Naive B cell (primary cell): ENCODE measurements around the gene LPCAT1. TPM values are rescaled to one million over a fixed set of nuclear protein-coding genes. Genes with fewer than 3 reads are reported as not detected.
"Not testable (repeated sequence)": the region's sequence is repeated elsewhere in the genome, so short reads cannot be mapped to it uniquely, and the experiment has no call there.

Experiments used
- ATAC-seq, 2 donors: fragments of 150-1000 bp; cut with Tn5 transposase; 2 replicates each; pipeline ENCODE4 v1.10.0; 2021; ENCODE audit warnings: low read depth in 2 of 2, mild to moderate bottlenecking in 2 of 2, moderate library complexity in 2 of 2
- DNase-seq: peaks from one replicate; pipeline ENCODE4 v3.0.0; 2022
- H3K27ac Mint-ChIP-seq, 6 donors: one replicate each; pipeline ENCODE4 v1.8.0; 2020 to 2022; ENCODE audit warnings: mild to moderate bottlenecking in 6 of 6, mixed read lengths in 6 of 6, moderate library complexity in 5 of 6, inconsistent platforms in 2 of 6
- H3K27me3 Mint-ChIP-seq, 3 donors: one replicate each; pipeline ENCODE4 v1.8.0; 2021 to 2022; ENCODE audit warnings: mixed read lengths in 3 of 3, mild to moderate bottlenecking in 1 of 3
- H3K36me3 Mint-ChIP-seq, 2 donors: one replicate each; pipeline ENCODE4 v1.8.0; 2020 to 2022; ENCODE audit warnings: mixed read lengths in 2 of 2, inconsistent platforms in 1 of 2, mild to moderate bottlenecking in 1 of 2
- H3K4me1 Mint-ChIP-seq, 3 donors: one replicate each; pipeline ENCODE4 v1.8.0; 2020 to 2022; ENCODE audit warnings: mixed read lengths in 3 of 3, inconsistent platforms in 1 of 3, mild to moderate bottlenecking in 1 of 3, moderate library complexity in 1 of 3
- H3K4me3 Mint-ChIP-seq, 8 donors: one replicate each; pipeline ENCODE4 v1.8.0; 2020 to 2022; ENCODE audit warnings: mild to moderate bottlenecking in 8 of 8, mixed read lengths in 8 of 8, moderate library complexity in 8 of 8, inconsistent platforms in 2 of 8
- H3K9me3 Mint-ChIP-seq, 7 donors: one replicate each; pipeline ENCODE4 v1.8.0; 2020 to 2022; ENCODE audit warnings: mixed read lengths in 7 of 7, mild to moderate bottlenecking in 5 of 7, inconsistent platforms in 2 of 7, moderate library complexity in 1 of 7
- polyA plus RNA-seq, 6 donors: library from polyadenylated mRNA; unstranded; fragments of 300-500 nt; fragmentation: Illumina TruSeq; gene quantifications; one replicate each; pipeline ENCODE4 v1.2.3, GENCODE V29; 2021; ENCODE audit warnings: low read depth in 6 of 6

Gene LPCAT1
- polyA plus RNA-seq, 6 donors from 2014 or later: 19.5 to 63.3 (median 52.7) TPM

DNA sequence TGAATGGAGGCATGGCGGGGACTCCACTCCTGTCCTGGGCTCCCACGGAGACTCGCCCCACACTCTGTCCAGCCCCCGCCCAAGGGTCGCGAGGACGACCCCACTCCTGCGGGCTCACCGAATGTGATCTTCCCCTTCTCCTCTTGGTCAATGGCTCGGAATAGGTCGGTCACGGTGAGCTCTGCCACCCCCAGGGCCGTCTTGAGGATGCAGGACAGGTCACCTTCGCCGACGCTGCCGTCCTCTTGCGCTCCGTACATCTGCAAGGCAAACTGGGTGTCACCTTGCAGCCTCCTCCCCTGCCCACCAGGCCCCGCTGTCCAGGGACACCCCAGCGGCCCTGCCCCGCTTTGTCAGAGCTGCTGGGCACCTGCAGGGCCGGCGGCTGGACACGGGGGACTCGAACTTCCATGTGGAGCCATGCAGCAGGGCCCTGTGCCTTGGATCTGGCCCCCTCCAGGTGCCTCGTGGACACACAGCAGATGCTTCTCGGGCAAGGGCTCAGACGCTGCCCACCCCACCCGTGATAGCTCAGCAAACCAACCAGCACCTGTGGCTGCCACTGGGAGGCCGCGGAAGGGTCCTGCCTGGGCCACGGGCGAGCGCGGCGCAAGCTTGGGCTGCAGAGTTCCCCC is 57.0 kb downstream of the LPCAT1 start:
- Mint-ChIP-seq H3K4me3 (no peak overlapping the region), H3K4me1 (peaks cover 5 to 9% (median 5%) of the 10 kb centered on the region in 3 donors), H3K27ac (peak overlapping the region in 1 of 6 donors; percentile 72), H3K36me3 (peaks cover 0 to 22% of the 10 kb centered on the region in 2 donors), H3K9me3 (peaks cover 0 to 5% (median 0%) of the 10 kb centered on the region in 7 donors), H3K27me3 (no peaks in the 10 kb centered on the region)
- no peak for DNase-seq
- ATAC-seq: no peak

DNA sequence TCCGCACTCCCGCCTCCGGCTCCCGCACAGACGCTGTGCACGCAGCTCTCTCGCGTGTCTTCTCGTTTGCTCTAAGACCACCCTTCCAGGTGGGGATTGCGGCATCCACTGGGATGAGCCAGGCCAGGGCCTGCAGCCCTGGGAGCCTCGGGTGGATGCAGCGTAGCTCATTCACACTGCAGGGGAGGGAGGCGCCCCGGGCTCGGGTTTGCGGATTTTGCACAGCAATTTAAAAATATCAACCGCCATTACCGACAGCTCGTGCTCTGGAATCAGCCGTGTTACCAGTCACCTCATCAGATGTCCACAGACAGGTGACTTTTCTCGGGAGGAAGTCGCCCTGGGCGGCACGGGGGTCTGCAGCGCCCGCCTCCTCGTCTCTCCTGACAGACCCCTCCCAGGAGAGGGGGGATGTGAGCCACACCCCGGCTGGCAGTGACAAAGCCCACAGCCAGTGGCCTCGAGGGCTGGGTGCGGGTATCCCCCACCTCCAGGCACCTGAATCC is 57.7 kb downstream of the LPCAT1 start:
- Mint-ChIP-seq H3K36me3 (peaks cover under 1 to 18% of the 10 kb centered on the region in 2 donors), H3K9me3 (peaks cover 0 to 5% (median 0%) of the 10 kb centered on the region in 7 donors), H3K27ac (peak overlapping the region in 2 of 6 donors; percentile 7 to 53), H3K4me1 (peaks cover 3 to 5% (median 5%) of the 10 kb centered on the region in 3 donors), H3K27me3 (no peaks in the 10 kb centered on the region), H3K4me3 (no peak overlapping the region)
- no peak for DNase-seq
- no peak for ATAC-seq

DNA sequence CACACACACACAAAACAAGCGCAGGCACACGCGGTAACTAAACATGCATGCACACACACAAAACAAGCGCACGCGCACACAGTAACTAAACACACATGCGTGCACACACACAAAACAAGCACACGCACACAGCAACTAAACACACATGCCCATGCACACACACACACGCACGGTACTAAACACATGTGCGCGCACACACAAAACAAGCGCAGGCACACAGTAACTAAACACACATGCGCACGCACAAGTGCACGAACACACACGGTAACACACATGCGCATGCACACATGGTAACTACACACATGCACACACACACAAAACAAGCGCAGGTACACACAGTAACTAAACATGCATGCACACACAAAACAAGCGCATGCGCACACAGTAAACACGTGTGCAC is 58.6 kb downstream of the LPCAT1 start:
- H3K4me1 Mint-ChIP-seq: peaks cover 3 to 5% (median 5%) of the 10 kb centered on the region in 3 donors
- no peaks in the 10 kb centered on the region for H3K27me3 Mint-ChIP-seq
- peaks cover 0 to 5% (median 0%) of the 10 kb centered on the region in 7 donors for H3K9me3 Mint-ChIP-seq
- H3K4me3 Mint-ChIP-seq: peak overlapping the region in 1 of 8 donors; percentile 64
- DNase-seq (no peak), ATAC-seq (no peak)
- peaks cover 6 to 26% of the 10 kb centered on the region in 2 donors for H3K36me3 Mint-ChIP-seq
- peak overlapping the region in 1 of 6 donors; percentile 82 for H3K27ac Mint-ChIP-seq

DNA sequence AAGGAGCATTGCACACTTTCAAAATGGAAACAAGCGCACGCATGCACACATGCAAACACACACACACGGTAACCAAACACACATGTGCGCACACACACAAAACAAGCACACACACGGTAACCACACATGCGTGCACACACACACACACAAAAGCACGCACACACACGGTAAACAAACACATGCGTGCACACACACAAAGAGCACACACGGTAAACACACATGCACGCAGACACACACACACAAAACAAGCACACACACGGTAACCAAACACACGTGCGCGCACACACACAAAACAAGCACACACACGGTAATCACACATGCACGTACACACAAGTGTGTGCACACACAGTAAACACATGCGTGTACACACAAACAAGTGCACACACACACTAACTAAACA is 59.2 kb downstream of the LPCAT1 start:
- H3K27me3 Mint-ChIP-seq: no peaks in the 10 kb centered on the region
- DNase-seq: no peak
- H3K36me3 Mint-ChIP-seq: peaks cover 6 to 26% of the 10 kb centered on the region in 2 donors
- H3K4me3 Mint-ChIP-seq: peak overlapping the region in 1 of 8 donors; percentile 42
- H3K9me3 Mint-ChIP-seq: peaks cover 0 to 5% (median 0%) of the 10 kb centered on the region in 7 donors
- H3K4me1 Mint-ChIP-seq: peaks cover 3 to 5% (median 5%) of the 10 kb centered on the region in 3 donors
- ATAC-seq: no peak
- H3K27ac Mint-ChIP-seq: no peak overlapping the region

DNA sequence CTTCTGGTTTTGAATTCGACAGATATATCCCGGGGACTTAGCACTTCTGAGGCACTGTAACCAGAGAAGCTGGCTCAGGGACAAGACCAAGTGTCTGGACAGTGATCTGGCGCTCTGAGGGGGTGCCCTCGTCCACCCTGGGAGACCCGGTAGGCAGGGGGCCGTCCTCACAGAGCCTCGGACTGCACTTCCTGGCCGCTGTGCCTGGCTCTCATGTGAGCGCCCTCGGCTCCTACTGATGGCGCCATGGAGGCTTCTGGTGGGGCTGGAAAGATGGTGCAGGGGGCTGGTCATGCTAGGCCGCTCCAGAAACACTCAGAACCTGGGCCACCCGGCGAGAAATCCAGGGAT is 59.7 kb downstream of the LPCAT1 start:
- ATAC-seq: no peak
- no peaks in the 10 kb centered on the region for H3K27me3 Mint-ChIP-seq
- H3K9me3 Mint-ChIP-seq: peaks cover 0 to 5% (median 0%) of the 10 kb centered on the region in 7 donors
- H3K4me1 Mint-ChIP-seq: peaks cover 3 to 5% (median 5%) of the 10 kb centered on the region in 3 donors
- H3K4me3 Mint-ChIP-seq: peak overlapping the region in 1 of 8 donors; percentile 42
- no peak for DNase-seq
- no peak overlapping the region for H3K27ac Mint-ChIP-seq
- H3K36me3 Mint-ChIP-seq: peaks cover 6 to 26% of the 10 kb centered on the region in 2 donors

DNA sequence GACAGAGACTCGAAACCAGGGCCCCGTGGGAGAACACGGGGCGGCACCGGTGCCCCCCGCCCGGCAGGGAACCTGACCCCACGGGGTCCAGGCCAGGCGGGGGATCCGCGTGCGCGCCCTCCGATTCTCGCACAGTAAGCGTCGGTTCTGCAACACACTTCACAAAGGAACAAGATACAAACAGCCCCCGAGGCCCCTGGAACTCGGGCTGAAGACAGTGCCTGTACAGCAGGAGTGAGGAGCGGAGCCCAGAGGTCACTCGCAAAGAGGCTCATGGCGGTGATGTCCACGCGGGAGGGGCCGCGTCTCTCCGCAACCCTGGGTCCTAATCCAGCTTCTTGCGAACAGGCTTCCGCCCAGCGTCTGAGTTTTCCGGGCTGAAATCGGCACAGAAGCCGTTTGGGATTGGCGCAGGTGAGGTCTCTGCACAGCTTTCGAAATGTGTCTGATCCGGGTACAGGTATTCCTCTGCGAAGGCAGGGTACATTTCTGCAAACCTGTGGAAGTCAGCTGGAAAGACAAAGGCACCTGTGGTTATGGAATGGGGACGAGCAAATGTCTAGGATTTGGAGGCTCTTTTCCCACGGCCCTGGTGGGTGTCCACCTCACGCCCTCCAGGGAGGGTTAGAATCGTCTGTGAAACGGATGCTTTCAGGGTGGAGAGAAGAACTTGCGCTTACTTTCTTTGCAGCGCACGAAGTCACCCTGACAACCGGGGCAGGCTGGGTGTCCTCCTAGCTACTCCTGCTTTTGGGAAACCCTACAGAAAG is 60.2 kb downstream of the LPCAT1 start:
- peaks cover 6 to 26% of the 10 kb centered on the region in 2 donors for H3K36me3 Mint-ChIP-seq
- peaks cover 3 to 5% (median 4%) of the 10 kb centered on the region in 3 donors for H3K4me1 Mint-ChIP-seq
- ATAC-seq (no peak), DNase-seq (no peak)
- H3K27me3 Mint-ChIP-seq: no peaks in the 10 kb centered on the region
- H3K9me3 Mint-ChIP-seq: peaks cover 0 to 5% (median 0%) of the 10 kb centered on the region in 7 donors
- peak overlapping the region in 1 of 6 donors; percentile 38 for H3K27ac Mint-ChIP-seq
- no peak overlapping the region for H3K4me3 Mint-ChIP-seq

DNA sequence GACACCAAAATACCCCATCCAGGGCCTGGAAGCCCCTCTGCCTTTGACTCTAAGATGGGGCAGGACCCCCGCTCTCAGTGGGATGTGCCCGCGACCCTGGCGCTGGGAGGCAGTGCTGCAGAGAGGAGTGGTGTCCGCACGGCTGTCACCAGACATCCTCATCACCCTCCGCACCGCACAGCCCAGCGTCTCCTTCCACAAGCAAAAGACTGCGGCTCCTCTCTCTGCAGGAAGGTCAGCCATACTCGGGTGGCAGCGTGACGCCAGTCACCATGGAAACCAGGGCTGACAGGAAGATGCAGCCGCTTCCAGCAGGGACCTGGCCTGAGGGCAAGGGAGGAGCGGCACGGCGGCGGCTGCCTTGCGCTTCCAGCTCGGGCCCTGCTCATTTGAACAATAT is 61.4 kb downstream of the LPCAT1 start:
- Mint-ChIP-seq H3K4me3 (no peak overlapping the region), H3K27ac (no peak overlapping the region), H3K4me1 (no peaks in the 10 kb centered on the region), H3K36me3 (peaks cover 6 to 26% of the 10 kb centered on the region in 2 donors), H3K27me3 (no peaks in the 10 kb centered on the region), H3K9me3 (peaks cover 0 to 5% (median 0%) of the 10 kb centered on the region in 7 donors)
- DNase-seq (no peak), ATAC-seq (no peak)

DNA sequence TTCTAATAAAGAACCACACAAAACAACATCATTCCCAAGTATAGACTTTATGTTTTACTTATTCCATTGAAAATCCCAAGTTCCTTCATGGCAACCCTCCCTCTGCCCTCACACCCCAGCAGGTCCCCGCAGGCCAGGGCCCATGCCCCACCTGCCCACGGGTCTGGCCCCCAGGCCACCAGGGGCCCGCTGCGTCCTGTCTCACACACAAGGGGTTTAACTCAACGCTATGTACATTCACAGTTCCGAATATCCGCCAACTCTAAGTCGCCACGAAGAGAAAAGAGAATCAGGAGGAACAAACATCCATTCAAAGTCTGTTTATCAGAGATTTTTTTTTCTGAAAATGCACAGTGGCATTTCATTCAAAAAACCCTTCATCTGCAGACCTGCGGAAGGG is 62.4 kb downstream of the LPCAT1 start:
- no peak overlapping the region for H3K4me3 Mint-ChIP-seq
- DNase-seq (no peak), ATAC-seq (no peak)
- no peaks in the 10 kb centered on the region for H3K27me3 Mint-ChIP-seq
- peak overlapping the region in 1 of 6 donors; percentile 54 for H3K27ac Mint-ChIP-seq
- peaks cover 0 to 8% (median 4%) of the 10 kb centered on the region in 7 donors for H3K9me3 Mint-ChIP-seq
- peaks cover 0 to 4% (median 0%) of the 10 kb centered on the region in 3 donors for H3K4me1 Mint-ChIP-seq
- H3K36me3 Mint-ChIP-seq: peaks cover 6 to 26% of the 10 kb centered on the region in 2 donors

DNA sequence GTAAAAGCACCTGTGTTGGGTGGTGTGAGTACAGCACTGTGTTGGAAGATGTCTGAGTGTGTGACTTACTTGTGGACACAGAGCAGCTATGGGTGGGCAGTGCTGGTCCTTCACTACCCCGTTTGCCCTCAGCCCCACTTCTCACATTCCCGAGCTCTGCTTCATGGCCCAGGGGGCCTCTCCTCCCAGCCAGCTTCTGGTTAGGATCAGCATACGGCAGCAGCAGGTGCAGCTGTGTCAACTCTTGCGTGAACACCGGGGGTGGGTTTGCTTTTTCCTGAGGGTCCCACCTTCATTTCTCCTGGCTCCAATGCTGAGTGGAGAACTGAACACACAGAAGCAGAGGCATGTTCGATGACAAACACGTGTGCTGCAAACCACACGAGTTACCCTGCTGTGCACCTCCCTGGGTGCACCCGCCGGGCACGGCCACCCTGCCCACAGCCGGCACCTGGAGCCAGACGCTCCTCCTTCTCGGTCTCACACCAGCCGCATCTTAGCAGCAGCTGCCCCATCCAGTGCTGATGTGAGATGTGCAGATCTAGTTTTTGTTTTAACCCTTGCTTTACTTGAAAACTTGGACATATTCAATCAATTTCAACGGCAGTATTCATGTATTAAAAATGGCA is 63.6 kb downstream of the LPCAT1 start:
- H3K36me3 Mint-ChIP-seq: peaks cover 6 to 20% of the 10 kb centered on the region in 2 donors
- H3K27me3 Mint-ChIP-seq: no peaks in the 10 kb centered on the region
- H3K9me3 Mint-ChIP-seq: peaks cover 0 to 11% (median 4%) of the 10 kb centered on the region in 7 donors
- ATAC-seq (no peak), DNase-seq (no peak)
- H3K27ac Mint-ChIP-seq: peak overlapping the region in 2 of 6 donors; percentile 49 to 63
- no peak overlapping the region for H3K4me3 Mint-ChIP-seq
- H3K4me1 Mint-ChIP-seq: peaks cover 0 to 4% (median 0%) of the 10 kb centered on the region in 3 donors

DNA sequence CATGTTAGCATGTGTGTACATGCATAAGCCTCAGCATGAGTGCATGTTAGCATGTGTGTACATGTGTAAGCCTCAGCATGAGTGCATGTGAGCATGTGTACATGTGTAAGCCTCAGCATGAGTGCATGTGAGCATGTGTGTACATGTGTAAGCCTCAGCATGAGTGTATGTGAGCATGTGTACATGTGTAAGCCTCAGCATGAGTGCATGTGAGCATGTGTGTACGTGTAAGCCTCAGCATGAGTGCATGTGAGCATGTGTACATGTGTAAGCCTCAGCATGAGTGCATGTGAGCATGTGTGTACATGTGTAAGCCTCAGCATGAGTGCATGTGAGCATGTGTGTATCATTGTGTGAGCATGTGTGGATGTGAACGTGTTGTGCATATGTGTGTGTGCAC is 64.3 kb downstream of the LPCAT1 start:
- Mint-ChIP-seq H3K9me3 (peaks cover 0 to 13% (median 6%) of the 10 kb centered on the region in 7 donors), H3K36me3 (peaks cover 6 to 13% of the 10 kb centered on the region in 2 donors)
- H3K27me3 Mint-ChIP-seq, H3K4me3 Mint-ChIP-seq, H3K4me1 Mint-ChIP-seq, ATAC-seq, H3K27ac Mint-ChIP-seq, DNase-seq: not testable (repeated sequence)

DNA sequence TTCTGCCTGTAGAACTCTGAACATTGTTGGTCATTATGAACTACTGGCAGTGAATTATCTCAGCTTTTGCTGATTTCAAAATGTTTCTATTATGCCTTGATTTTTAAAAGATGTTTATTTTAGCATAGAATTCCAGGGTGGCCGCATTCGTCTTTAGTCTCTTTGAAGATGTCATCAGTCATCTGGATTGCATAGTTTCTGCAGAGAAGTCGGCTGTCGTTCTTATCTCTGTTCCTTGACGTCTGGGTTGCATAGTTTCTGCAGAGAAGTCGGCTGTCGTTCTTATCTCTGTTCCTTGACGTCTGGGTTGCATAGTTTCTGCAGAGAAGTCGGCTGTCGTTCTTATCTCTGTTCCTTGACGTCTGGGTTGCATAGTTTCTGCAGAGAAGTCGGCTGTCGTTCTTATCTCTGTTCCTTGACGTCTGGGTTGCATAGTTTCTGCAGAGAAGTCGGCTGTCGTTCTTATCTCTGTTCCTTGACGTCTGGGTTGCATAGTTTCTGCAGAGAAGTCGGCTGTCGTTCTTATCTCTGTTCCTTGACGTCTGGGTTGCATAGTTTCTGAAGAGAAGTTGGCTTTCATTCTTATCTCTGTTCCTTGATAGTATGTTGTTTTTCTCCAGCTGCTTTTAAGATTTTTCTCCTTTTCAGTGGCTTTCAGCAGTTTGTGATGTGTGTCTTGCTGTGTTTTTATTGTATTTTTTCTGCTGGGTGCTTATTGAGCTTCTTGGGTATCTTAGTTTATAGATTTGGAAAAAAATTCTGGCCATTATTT is 67.5 kb downstream of the LPCAT1 start:
- not testable (repeated sequence) for ATAC-seq, H3K27ac Mint-ChIP-seq, H3K27me3 Mint-ChIP-seq, H3K4me1 Mint-ChIP-seq, DNase-seq
- peaks cover 6 to 27% of the 10 kb centered on the region in 2 donors for H3K36me3 Mint-ChIP-seq
- H3K9me3 Mint-ChIP-seq: peaks cover 5 to 32% (median 27%) of the 10 kb centered on the region in 7 donors
- H3K4me3 Mint-ChIP-seq: peak overlapping the region in 1 of 8 donors; percentile 5

DNA sequence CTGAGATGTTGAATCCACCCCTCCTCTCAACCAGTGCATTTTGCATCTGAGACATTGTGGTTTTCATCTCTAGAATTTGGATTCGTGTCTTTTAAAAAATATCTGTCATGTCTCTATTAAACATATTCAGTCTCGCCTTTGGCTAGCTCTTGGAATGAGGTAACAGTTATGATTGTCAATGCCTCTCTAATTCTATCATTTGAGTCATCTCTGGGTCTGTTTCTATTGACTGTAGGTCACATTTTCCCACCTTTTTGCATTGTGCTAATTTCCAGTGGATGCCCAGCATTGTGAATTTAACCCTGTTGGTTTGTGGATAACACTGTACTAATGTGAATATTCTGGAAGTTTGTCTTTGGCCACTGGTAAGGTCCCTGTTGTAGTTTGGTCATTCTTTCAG is 70.1 kb downstream of the LPCAT1 start:
- Mint-ChIP-seq H3K4me1 (peaks cover 0 to 4% (median 0%) of the 10 kb centered on the region in 3 donors), H3K9me3 (peaks cover 5 to 32% (median 27%) of the 10 kb centered on the region in 7 donors), H3K4me3 (no peak overlapping the region), H3K36me3 (peaks cover 0 to 17% of the 10 kb centered on the region in 2 donors), H3K27me3 (peaks cover 10 to 21% (median 12%) of the 10 kb centered on the region in 3 donors), H3K27ac (no peak overlapping the region)
- DNase-seq: no peak
- no peak for ATAC-seq
